Stimulated activated naive CD4-positive, alpha-beta T cell (primary cell): Measurements from ENCODE around the gene ZNF683.
"Not testable (repeated sequence)": the region's sequence is repeated elsewhere in the genome, so short reads cannot be mapped to it uniquely, and the experiment has no call there.

Source experiments
- DNase-seq, 6 experiments: peaks; one replicate each; lab custom pipeline; 2025; lab: John Stamatoyannopoulos, UW

ZNF683 gene

GRCh38 chr1:26372611-26373010, at the start of gene ZNF683:
ZNF683 (minus strand) TSS chr1:26372750; CDS start chr1:26368571, 4,179 bp downstream.
- not testable (repeated sequence) for DNase-seq

GRCh38 chr1:26419494-26419893, 46.9 kb upstream of the ZNF683 start:
- no peak for DNase-seq

GRCh38 chr1:26418865-26419349, 46.4 kb upstream of the ZNF683 start:
- no peak for DNase-seq

- peak; percentile 57 to 83 (median 74) for DNase-seq
Observed at GRCh38 chr1:26417111-26417759, 44.7 kb upstream of the ZNF683 start.

GRCh38 chr1:26413031-26413430, 40.5 kb upstream of the ZNF683 start:
- no peak for DNase-seq

- DNase-seq: no peak
Observed at GRCh38 chr1:26412180-26412840, 39.8 kb upstream of the ZNF683 start.

GRCh38 chr1:26411624-26412074, 39.1 kb upstream of the ZNF683 start:
- no peak for DNase-seq

GRCh38 chr1:26410706-26411623, 38.4 kb upstream of the ZNF683 start, which contains the start of gene LIN28A:
LIN28A (plus strand) TSS chr1:26410817; CDS start chr1:26410892, 75 bp downstream.
- DNase-seq: no peak

- DNase-seq: peak in 2 of 6 experiments; percentile 20 to 48
Observed at GRCh38 chr1:26409191-26409807, 36.7 kb upstream of the ZNF683 start.

- peak; percentile 53 to 89 (median 76) for DNase-seq
Observed at GRCh38 chr1:26408604-26409003, 36.1 kb upstream of the ZNF683 start.

- DNase-seq: no peak
Observed at GRCh38 chr1:26405281-26405915, 32.8 kb upstream of the ZNF683 start.

GRCh38 chr1:26404641-26405040, 32.1 kb upstream of the ZNF683 start:
- DNase-seq: no peak

GRCh38 chr1:26403656-26404055, 31.1 kb upstream of the ZNF683 start:
- DNase-seq: no peak

- DNase-seq: no peak
Observed at GRCh38 chr1:26401891-26402290, 29.3 kb upstream of the ZNF683 start.

GRCh38 chr1:26399034-26399433, 26.5 kb upstream of the ZNF683 start:
- no peak for DNase-seq

GRCh38 chr1:26395754-26396153, 23.2 kb upstream of the ZNF683 start:
- no peak for DNase-seq

- peak in 5 of 6 experiments; percentile 4 to 39 (median 19) for DNase-seq
Observed at GRCh38 chr1:26391450-26391849, 18.9 kb upstream of the ZNF683 start.

- no peak for DNase-seq
Observed at GRCh38 chr1:26389604-26390247, 17.2 kb upstream of the ZNF683 start.

- DNase-seq: no peak
Observed at GRCh38 chr1:26388791-26389445, 16.4 kb upstream of the ZNF683 start.

- no peak for DNase-seq
Observed at GRCh38 chr1:26387447-26387846, 14.9 kb upstream of the ZNF683 start.
